ENCODE data around the gene MBP.

MBP gene

DNA sequence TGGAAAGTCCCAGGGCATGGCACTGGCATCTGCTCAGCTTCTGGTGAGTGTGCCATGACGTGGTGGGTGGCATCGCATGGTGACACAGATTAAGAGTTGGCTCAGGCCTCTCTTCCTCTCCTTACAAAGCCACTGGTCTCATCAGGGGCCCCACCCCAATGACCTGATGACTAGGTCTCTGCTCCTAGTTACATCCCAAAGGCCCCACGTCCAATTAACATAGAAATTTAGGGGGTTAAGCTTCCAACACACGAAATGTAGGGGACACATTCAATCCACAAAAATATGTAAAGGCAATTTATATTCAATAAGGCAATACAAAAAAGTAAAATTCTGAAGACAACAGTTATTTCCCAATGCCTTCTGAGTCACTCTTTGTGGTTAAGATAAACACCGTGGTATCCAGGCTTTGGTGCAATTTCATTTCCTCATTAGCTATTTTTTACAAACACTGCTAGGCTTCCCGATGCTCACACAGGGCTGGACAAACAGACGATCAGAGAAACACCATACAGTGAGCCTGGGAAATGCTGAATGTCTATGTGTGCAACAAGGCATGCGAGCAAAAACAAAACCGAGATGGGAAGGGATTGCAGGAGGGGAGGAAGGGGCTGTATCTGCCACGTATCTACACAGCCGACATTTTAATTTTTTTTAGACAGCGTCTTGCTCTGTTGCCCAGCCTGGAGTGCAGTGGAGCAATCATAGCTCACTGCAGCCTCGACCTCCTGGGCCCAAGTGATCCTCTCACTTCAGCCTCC lies 67.2 kb downstream of the MBP start:
- DNase-seq (ENCODE audit: low spot score): peak; percentile 8

DNA sequence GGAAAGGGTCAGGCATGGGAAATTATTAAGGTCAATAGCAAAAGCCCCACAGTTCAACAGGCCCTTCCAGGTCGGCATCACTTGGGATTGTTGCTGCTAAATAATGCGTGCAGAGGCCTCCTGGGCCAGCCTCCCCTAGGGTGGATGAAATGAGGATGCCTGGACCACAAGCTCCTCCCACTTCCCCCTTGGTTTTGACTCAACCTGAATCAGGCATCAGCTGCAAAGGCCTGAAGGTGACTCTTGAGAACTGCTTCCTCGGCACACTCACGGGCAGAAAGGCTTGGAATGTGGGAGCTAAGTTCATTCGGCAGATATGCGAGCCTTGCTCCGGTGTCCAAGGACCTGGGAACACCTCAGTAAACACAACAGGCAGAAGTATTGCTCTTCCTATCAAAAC lies 69.3 kb downstream of the MBP start:
- DNase-seq (ENCODE audit: low spot score): no peak

DNA sequence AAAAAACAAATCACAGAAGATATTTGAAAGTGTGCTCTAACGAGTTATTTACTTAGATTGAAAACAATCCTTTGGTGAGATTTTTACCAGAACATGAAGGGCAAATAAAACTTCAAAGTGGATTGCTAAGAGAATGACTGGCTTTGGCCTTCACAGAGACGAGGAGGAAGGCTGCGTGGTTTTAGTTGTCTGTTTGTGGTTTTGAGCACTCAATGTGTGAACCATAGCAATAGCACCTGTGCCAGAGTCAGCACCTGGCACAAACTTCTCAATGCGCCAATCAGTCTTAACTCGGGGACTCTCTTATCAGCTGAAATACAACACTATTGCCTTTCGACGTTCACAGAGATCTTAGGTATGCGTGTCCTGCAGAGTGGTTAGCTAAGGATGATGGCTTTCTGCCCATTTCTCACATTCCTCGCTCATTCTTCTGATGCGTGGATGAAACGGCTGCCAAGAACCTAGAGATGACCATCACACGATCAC lies 70.0 kb downstream of the MBP start:
- DNase-seq (ENCODE audit: low spot score): peak; percentile 8

DNA sequence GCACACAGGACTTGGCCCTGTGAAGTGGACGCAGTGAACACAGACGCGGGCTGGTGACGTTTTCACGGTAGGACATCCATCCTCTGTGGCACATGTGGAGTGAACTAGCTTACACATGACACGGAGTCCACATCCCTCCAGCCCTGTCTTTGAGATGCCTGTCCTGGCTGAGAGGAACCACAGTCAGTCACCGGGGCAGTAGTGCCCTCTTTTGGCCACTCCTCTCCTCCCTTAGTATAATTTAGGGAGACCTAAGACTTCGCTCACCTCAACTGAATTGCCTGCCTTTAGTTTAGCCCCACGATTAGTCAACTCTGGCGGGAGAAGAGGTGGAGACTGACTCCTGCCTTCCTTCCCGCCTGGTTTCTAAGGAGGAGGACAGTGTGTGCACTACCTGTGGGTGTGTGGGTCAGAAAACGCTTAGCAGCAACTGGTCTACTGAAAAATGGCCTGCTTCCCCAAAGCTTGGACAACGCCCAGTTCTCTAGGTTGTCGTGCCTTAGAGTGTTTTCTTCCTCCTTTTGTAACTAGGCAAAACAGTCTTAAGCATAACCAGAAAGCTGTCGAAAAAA lies 70.6 kb downstream of the MBP start:
- DNase-seq (ENCODE audit: low spot score): no peak

DNA sequence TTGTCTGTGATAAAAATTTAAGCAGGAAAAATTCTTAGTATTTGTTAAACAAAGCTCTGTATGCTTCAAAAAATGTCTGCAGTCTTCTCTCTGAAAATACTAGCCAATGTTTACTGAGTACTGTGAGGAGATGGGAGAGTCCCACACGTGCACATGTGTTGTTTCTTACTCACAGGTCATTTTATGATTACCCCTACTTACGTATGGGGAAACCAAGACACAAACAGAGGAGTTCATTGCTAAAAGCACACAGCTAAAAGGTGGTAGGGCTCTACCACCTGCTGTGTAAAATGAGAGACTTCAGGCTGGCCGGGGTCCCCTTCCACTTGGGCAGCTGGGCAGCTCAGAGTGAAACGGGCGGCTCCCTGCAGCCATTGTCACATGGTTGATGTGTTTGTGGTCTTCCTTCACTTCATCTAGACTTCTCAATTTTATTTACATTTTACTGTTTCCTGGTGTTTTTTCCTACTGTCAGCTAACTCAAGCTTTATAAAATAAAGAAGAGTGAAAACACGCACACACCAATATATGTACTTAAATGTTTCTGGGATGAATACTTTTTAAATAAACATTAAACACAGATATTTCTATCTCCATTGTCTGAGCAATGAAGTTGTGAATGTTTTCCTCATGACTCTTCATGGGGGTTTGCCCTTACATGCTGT lies 71.2 kb downstream of the MBP start:
- DNase-seq (ENCODE audit: low spot score): no peak

DNA sequence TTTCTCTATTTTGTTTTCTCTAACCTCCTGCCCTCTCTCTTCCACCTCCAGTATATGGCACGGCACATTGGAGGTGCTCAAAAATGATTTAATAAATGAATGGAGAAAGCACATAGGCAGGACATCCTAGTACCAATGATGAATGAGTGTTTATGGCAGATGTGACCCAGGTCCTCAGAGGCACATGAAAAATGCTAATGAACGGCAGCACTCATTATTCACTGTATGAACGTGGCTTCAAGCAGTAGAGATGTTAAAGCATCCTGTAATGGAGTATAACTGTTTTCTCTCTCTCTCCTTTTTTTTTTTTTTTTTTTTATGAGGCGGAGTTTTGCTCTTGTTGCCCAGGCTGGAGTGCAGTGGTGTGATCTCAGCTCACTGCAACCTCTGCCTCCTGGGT lies 72.4 kb downstream of the MBP start:
- no peak for DNase-seq (ENCODE audit: low spot score)

DNA sequence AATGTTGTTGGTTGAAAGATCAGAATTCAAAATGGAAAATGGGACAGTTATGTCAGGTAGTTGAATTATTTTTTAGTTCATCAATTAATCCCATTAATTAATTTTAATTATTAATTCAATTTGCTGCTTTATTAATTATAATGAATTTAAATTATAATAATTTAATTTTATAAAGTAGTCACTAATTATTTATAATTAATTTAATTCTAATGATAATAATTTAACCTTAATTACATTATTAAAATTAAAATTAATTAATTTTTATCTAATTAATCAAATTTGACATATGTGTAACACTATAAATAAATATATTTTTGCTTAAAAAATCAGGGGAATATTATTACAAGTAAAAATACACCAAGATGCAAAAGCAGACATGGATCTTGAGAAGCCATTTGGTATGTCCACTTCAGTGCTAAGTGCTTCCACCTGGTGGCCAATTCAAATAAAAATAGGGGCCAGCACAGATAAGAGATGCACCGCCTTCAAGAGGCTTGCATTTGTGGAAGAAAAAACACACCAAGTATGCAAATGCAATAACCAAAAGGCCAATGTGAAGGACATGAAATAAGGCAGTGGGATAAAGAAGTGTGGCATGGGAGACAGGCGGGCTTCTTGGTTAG lies 73.2 kb downstream of the MBP start:
- peak; percentile 31 for DNase-seq (ENCODE audit: low spot score)

DNA sequence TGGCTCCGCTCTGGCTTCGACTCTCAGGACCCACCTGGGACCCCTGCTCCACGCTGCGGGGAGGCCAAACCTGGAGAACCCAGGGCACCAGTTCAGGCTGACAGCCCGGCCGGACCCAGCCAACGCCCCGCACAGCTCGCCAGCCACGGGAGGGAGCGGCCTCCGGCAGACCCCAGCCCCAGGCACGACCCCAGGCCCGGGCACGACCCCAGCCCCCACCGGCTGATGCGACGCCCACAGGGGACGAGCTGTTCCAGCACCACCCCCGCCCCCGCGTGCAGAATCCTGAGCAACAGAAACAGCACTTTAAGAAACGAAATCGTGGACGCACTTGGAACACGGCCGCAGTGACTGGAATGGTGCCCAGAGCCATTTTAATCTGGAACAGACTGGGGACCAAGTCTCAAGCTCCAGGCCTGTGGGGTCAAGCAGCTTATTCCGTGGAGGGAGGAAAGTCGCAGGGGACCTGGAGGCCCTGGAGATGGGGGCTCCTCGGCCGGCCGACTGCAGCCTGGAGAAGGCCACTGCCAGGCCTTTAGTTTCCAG lies 74.2 kb downstream of the MBP start:
- no peak for DNase-seq (ENCODE audit: low spot score)

DNA sequence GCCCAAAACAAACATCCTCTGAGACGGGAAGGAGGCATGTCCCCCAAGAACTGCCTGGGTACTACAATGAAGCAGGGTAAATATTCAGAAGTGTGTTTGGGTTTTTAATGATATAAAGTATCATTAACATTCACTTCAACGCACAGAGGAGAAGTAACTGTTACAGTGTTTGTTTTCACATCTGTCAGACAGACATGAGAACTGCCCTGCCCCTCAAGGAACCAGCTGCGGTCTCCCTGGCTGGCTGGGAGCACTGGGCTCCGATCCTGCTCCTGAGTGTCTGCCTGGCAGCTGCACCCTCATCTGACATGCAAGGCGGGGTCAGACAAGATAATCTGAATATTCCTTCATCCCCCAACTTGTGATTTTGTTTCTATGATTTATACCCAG lies 75.6 kb downstream of the MBP start:
- no peak for DNase-seq (ENCODE audit: low spot score)

DNA sequence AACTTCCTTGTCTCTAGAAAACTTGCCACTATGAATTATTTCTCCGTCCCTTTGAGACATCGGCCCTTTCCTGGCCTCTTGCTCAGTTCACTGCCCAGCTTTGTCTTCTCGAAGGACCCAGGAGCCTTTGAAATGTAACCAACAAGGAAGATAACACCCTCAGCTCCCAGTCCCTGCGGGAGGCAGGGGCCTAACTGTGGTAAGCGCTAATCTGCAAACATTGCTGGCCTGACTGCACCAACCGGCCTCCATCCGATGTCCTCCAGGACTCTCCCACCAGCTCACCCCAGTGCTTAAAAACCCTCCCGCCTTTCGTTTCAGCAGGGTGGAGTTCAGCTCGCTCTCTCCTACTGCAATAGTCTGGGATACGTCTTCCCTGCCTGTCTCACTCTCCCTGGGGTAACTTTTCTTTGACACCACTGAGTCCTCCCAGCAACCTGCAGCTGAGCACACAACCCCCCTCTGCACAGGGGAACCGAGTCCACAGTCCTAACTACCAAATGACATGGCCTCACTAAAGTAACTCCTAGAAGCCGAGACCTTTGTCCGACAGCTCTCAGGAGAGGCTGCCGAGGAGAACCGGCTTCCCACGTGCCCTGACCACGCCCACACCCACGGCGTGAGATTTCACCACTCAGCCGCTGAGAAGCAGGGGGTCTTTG lies 76.1 kb downstream of the MBP start:
- DNase-seq (ENCODE audit: low spot score): no peak

DNA sequence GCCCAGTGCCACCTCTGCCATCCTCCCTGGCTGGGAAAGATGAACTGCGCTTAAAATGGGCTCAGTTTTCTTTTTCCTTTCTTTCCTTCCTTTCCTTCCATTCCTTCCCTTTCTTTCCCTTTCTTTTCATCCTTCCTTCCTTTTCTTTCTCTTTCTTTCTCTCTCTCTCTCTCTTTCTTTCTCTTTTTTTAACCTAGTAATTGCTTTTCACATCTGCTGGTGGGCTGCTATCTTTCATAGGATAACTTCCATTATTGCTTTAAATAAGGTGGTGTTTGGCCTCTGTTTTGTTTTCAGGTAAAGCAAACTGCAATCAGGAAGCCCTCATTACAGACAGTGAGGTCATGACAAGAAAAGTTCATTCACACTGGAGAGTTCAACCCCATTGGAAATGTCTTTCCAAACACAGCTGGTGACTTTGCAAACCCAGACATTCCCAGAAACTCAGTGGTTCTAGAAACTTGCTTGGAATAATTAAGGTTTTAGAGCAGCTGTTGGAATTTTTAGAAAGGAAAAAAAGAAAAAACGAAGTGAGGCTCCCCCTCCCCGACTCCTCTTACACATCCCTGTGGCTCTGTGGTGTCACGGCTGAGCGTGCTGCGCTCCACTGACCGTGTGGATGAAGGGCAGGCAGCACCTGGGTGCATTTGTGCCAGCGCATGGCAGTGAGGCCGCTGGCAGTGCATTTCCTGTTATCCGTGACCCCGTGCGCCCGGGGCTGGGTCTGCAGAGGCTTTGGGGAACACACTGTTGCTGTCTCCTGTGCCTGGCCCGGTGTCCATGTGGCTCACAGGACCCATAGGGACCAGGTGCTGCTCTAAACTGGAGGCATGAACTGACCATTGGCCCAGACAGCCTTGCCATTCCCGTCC lies 76.9 kb downstream of the MBP start:
- no peak for DNase-seq (ENCODE audit: low spot score)

DNA sequence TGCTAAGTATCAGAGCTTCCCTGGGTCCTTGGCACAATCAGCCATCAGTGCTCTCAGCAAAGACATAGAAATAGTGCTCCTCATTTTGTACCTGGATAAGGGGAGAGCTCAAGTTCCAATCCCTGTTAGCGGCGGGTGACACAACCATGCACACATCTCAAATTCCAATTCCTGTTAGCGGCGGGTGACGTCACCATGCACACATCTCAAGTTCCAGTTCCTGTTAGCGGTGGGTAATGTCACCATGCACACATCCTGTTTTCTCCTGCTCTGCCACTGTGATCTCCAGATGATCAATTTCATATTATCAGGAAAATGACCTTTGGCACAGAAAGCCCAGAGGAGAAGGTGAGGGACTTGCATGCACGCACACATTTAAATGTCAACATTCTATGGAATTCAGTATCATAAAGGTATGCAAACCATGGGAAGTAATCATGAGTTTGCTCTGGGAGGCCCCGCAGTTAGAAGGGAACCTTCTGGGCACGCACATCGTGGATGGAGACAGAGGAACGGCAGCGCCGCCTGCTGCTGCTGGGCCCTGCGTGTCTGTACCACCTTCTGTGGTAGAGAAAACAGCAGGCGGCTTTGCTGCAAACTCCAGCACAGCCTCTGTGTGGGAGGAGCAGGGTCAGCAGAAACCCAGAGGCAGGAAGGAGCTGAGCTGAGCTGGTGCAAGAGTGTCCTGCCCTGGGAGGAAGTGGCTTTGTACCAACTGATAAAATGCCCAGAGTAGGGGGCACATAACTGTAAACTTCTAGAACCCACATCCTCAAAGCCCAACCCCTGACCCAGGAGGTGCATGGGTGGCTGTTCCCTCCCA lies 77.8 kb downstream of the MBP start:
- no peak for DNase-seq (ENCODE audit: low spot score)

DNA sequence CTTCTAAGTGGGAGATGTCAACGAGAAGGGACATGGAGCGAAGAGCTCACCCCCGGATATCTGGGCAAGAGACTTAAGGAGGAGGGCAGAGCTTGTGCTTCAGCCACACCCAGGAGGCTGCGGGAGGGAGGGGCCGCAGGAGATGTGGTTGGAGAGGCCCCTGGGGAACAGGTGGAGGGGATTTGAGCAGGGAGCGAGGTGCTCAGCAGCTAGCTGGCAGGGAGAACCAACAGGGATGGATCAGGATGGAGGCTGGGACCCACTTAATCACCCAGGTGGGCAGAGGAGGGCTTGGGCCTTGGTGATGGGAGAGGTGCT lies 78.3 kb downstream of the MBP start:
- no peak for DNase-seq (ENCODE audit: low spot score)

DNA sequence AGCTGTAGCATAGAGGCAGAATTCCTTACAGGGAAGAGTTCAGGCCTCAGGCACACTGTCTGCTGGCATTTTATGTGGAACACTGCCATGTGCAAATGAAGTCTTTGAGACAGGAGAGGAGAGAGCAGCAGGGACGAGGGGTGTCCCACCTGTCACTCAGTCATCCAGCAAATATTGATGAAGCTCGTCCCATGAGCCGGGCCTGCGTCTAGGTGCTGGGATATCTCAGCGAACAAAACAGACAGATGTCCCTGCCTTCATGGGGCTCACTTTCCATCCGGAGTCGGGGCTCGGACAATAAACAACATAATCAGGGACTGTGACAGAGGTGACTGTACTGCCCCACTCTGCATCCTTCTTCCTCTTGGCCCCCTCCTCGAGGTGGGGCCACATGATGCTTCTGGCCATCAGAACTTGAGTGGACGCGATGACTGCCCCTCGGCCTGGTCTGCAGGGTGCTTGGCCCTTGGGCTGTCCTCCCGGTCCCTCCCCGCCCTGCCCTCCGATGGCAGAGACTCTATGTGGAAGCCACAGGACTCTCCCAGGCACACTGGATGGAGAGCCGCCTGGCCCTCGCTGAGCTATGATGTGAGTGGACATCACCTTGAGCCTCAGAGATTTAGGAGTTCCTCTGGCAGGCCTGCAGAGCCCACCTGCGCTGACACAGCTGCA lies 78.8 kb downstream of the MBP start:
- no peak for DNase-seq (ENCODE audit: low spot score)

DNA sequence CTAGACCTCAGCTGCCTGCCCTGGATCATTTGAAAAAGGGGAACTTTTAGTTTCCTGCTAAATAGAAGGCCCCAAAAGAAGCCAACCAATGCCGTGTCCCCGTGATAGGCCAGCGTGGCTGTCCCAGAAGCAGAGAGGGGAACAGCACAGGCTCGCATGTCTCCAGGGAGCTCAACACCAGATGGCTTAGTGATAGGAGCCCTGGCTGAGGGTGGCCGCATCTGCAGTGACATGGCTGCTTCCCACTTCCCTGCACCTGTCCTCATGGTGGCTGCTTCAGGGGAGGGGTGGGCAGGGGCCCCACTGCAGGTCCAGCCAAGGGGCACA lies 79.6 kb downstream of the MBP start:
- no peak for DNase-seq (ENCODE audit: low spot score)

DNA sequence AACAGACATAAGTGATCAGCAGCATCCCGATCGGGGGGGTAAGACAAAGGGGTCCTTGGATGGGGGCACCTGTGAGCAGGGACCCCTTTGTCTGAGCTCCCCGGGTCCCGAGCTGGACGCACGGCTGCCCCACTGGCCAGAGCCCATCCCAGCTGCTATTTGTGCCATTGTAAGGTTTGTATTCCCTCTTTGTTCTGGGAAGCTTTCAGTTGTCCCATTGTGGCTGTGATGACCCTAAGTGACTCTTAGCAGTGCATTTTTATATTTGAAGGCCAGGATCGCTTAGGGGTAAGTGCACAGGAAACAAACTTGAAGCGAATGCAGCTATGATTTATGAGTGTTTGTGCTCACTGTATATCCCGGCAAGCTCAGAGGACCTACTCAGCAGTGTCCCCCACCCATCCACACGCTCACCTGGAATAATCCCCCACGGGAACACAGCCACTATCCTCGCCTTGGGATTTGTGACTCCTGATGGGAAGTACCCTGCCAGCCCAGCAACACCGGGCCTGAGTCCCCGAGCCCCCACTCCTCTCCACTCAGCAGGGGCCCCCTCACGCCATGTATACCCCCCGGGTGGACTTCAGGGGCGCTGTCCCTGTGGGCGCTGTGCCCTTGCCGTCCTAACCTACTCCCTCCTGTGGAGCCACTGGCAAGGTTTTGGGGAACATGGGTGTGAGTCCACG lies 80.1 kb downstream of the MBP start:
- no peak for DNase-seq (ENCODE audit: low spot score)

DNA sequence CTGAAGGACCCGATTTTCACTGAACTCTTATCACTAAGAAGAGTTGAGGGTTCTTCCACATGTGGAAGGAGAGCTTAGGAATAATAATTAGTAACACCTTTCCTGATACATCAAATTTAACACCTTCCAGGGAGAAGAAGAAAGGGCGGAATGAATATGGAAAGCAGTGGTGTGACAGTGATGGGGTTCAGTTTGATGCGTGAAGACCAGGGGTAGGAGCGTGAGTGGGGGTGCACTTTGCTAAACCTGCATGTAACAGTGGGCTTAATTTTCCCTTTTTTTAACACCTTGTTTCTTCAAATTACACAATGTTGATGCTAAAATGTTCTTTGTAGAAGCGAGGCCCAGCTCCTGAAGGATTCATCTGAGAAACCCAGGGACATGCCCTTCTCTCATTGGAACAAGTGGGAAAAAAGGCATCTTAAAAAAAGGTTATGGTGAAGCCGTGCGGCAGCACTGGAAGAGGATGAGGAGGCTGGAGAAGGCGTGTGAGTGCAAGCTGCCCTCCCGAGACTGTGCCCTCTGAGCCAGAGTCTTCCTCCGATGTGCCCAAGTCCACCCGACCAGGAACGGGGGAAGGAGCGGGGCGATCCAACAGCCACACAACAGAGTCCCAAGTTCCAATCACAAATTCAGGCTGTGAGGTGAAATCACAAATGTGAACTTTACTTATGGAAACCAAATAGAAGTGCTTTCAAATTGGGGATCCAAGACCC lies 80.8 kb downstream of the MBP start:
- no peak for DNase-seq (ENCODE audit: low spot score)

DNA sequence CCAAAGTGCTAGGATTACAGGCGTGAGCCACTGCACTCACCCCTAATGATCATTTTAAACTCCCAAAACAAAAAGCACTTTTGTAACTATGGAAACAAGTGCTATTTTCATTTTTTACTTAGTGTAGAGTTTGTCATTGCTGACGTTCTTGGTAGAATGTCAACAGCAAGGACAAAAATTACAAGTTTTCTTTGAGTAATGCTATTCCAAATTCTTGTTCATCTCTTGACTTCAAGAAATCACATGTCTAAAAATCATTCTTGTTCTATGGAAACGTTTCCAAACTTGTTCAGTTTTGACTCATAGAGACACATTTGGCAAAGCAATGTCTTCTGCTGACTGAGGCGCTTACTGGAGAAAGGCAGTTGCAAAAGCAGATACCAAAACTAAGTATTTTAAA lies 82.6 kb downstream of the MBP start:
- no peak for DNase-seq (ENCODE audit: low spot score)
